Measurements from ENCODE around the gene RAI1.

- TF ChIP-seq POLR2AphosphoS5 (IDR thresholded peaks at IDR 0.05; ENCODE audit: borderline replicate concordance, low read depth, low read length) (no peak), EZH2 (IDR thresholded peaks at IDR 0.05) (no peak)
Measured at GRCh38 chr17:17668775-17669579, 12.3 kb upstream of the RAI1 start.
